K562 (cell line): ENCODE results near the gene CLEC18C. TPM values are rescaled to one million over a fixed set of nuclear protein-coding genes. Genes with fewer than 3 reads are reported as not detected.
"Not testable (repeated sequence)": the region's sequence is repeated elsewhere in the genome, so short reads cannot be mapped to it uniquely, and the experiment has no call there.

Experiments
- ATAC-seq: fragments of 200-7000 bp; cut with Tn5 transposase; 3 replicates; pipeline ENCODE4 v1.9.1; 2020; ENCODE audit warnings: moderate library complexity
- Bru-seq: library from RNA; stranded (reverse); fragments of 400-500 nt; gene quantifications from one replicate; lab custom pipeline; 2021; lab: Mats Ljungman, UMichigan
- BruChase-seq, 2 experiments: library from RNA; stranded (reverse); fragments of 400-500 nt; gene quantifications; one replicate each; lab custom pipeline; 2021; lab: Mats Ljungman, UMichigan
- BruUV-seq: library from RNA; stranded (reverse); fragments of 400-500 nt; replicated peaks from 2 replicates; lab custom pipeline; 2021; lab: Mats Ljungman, UMichigan
- CTCF ChIA-PET: fragments of 300-600 bp; formaldehyde crosslinking; extraction: SDS; loops from one replicate; lab custom pipeline; 2021; ENCODE audit warnings: low intra/inter-chr PET ratio; lab: Yijun Ruan, JAX
- POLR2A ChIA-PET: fragments of 300-600, 350-650 bp; sonication (Branson Sonifier 250); formaldehyde crosslinking; extraction: SDS; loops from one replicate; lab custom pipeline; 2021; ENCODE audit warnings: antibody characterized with exemption, inconsistent platforms; lab: Yijun Ruan, JAX
- DNase-seq, 4 experiments: peaks; one replicate each; pipeline versions ENCODE4 v3.0.0 to v3.0.0-alpha.2; 2011 to 2018; ENCODE audit warnings: low spot score in 3 of 4, mixed read lengths in 3 of 4; ENCODE audit errors: extremely low read depth in 1 of 4
- FAIRE-seq: peaks from 2 replicates; lab custom pipeline; 2011; peaks lifted over from hg19 to GRCh38; lab: Jason Lieb, UNC
- H2AFZ ChIP-seq: 2 replicates; pipeline ENCODE4 v1.6.0; 2011; ENCODE audit warnings: low read depth, low read length, control low read depth, inconsistent platforms
- H3K27ac ChIP-seq: fragments of 200-600 bp; 3 replicates; pipeline ENCODE4 v1.8.0; 2011; ENCODE audit warnings: low read depth, mild to moderate bottlenecking, control low read depth, inconsistent platforms, low read length, moderate library complexity, mixed read lengths; ENCODE audit errors: extremely low read depth
- H3K27me3 ChIP-seq, 2 experiments: fragments of 300-600 bp in 1 of 2; 2 replicates in 1 of 2; 3 replicates in 1 of 2; pipeline versions ENCODE4 v1.6.0 to v1.8.0; 2011; ENCODE audit warnings: inconsistent platforms in 2 of 2, low read length in 2 of 2, mild to moderate bottlenecking in 1 of 2, mixed read lengths in 1 of 2, moderate library complexity in 1 of 2; ENCODE audit not compliant: control insufficient read depth in 2 of 2, insufficient read depth in 2 of 2
- H3K36me3 ChIP-seq: fragments of 300-600 bp; 3 replicates; pipeline ENCODE4 v1.8.0; 2011; ENCODE audit warnings: mild to moderate bottlenecking, low read length, inconsistent platforms; ENCODE audit not compliant: control insufficient read depth, insufficient read depth
- H3K4me1 ChIP-seq, 2 experiments: fragments of 200-600 bp in 1 of 2; replicated peaks in 1 of 2; 2 replicates in 1 of 2; 3 replicates in 1 of 2; pipeline versions ENCODE4 v1.5.1 to v1.8.0; 2011; ENCODE audit warnings: inconsistent platforms in 2 of 2, low read length in 2 of 2, mild to moderate bottlenecking in 1 of 2, mixed read lengths in 1 of 2, moderate library complexity in 1 of 2; ENCODE audit not compliant: control insufficient read depth in 2 of 2, insufficient read depth in 2 of 2
- H3K4me2 ChIP-seq: 2 replicates; pipeline ENCODE4 v1.6.1; 2011; ENCODE audit warnings: low read length, control low read depth, inconsistent platforms, mixed read lengths; ENCODE audit not compliant: insufficient read depth
- H3K4me3 ChIP-seq: fragments of 200-600 bp; sonication (generic), shearing (Covaris generic); 2 replicates; pipeline ENCODE4 v1.5.1; 2016; ENCODE audit warnings: control low read depth, inconsistent platforms
- H3K79me2 ChIP-seq: fragments of 200-600 bp; 3 replicates; pipeline ENCODE4 v1.8.0; 2011; ENCODE audit warnings: low read length, inconsistent platforms; ENCODE audit not compliant: control insufficient read depth, insufficient read depth
- H3K9ac ChIP-seq, 2 experiments: 2 replicates each; pipeline versions ENCODE4 v1.6.0 to v1.6.1; 2011; ENCODE audit warnings: low read depth in 2 of 2, low read length in 2 of 2, control low read depth in 1 of 2, inconsistent platforms in 1 of 2, mild to moderate bottlenecking in 1 of 2, mixed read lengths in 1 of 2; ENCODE audit not compliant: insufficient read depth in 1 of 2
- H3K9me1 ChIP-seq: one replicate; pipeline ENCODE4 v1.6.0; 2011; ENCODE audit warnings: inconsistent platforms, mild to moderate bottlenecking, low read length, moderate library complexity; ENCODE audit not compliant: control insufficient read depth, insufficient read depth
- H3K9me3 ChIP-seq: replicated peaks from 2 replicates; pipeline ENCODE4 v1.5.1; 2011; ENCODE audit warnings: low read depth, low read length, inconsistent platforms; ENCODE audit not compliant: control insufficient read depth, insufficient read depth
- H4K20me1 ChIP-seq: replicated peaks from 2 replicates; pipeline ENCODE4 v1.6.1; 2011; ENCODE audit warnings: low read length, inconsistent platforms, mixed read lengths; ENCODE audit not compliant: control insufficient read depth, insufficient read depth
- WGBS: fragments of 100-300 bp; shearing (Covaris generic); methylation state at CpG from one replicate; pipeline ENCODE4 v1.1.6; 2016; ENCODE audit warnings: low coverage, mixed read lengths; ENCODE audit not compliant: insufficient coverage; ENCODE audit errors: missing lambda C conversion rate; 5-methylcytosine and 5-hydroxymethylcytosine counted together
- in situ Hi-C: fragments of 300-500 bp; cut with MboI; formaldehyde crosslinking; loops from 4 replicates; pipeline ENCODE4 v1.15.0; 2018; ENCODE audit warnings: inconsistent platforms, mixed read lengths
- intact Hi-C: fragments of 100-400 bp; cut with micrococcal nuclease; formaldehyde crosslinking; loops from 2 replicates; pipeline ENCODE4 v1.14.2; 2022
- long read RNA-seq, 3 experiments: library from polyadenylated mRNA in 2 of 3; library from RNA in 1 of 3; unstranded in 2 of 3; stranded (forward) in 1 of 3; transcript quantifications; one replicate each; pipeline ENCODE4 v2.0.0, GENCODE V29; 2019 to 2022
- polyA minus RNA-seq, 3 experiments: library from RNA; depleted of rRNA, polyadenylated mRNA; stranded (reverse); fragments of >200 nt; gene quantifications; 2 replicates each; pipeline ENCODE4 v1.2.3, GENCODE V29; 2011
- polyA plus RNA-seq, 8 experiments: library from polyadenylated mRNA; depleted of rRNA in 4 of 8; stranded (reverse) in 5 of 8; unstranded in 3 of 8; fragments of >200 nt; fragmentation: Nextera tagmentation in 2 of 8; fragmentation: Illumina TruSeq in 1 of 8; extraction: Ambion mirVana in 2 of 8; extraction: Trizol in 1 of 8; gene quantifications; 2 replicates each; pipeline versions ENCODE4 v1.2.1 to v1.2.3, GENCODE V29; 2011 to 2014; ENCODE audit warnings: inconsistent platforms in 1 of 8, missing spikeins in 1 of 8
- total RNA-seq, 7 experiments: library from RNA; depleted of rRNA in 6 of 7; stranded (reverse); fragments of >200 nt in 6 of 7; fragmentation: Illumina TruSeq in 2 of 7; extraction: Trizol in 2 of 7; gene quantifications; 2 replicates each; pipeline versions ENCODE4 v1.2.1 to v1.2.3, GENCODE V29; 2011 to 2021; ENCODE audit warnings: low replicate concordance in 1 of 7

The CLEC18C gene
- 6.2 and 13.1 TPM in 2 replicates for total RNA-seq (2011; cell fraction: chromatin; rRNA removed; ENCODE audit: low replicate concordance)
- total RNA-seq (2011; cell fraction: nucleolus; rRNA removed) = 11.7 TPM in 2 replicates
- total RNA-seq (2011; cell fraction: nucleoplasm; rRNA removed) = 5.7 and 6.2 TPM in 2 replicates
- 1.0 and 1.3 TPM in 2 replicates for total RNA-seq (2014; rRNA removed)
- total RNA-seq (2014; rRNA removed; fragmentation: Illumina TruSeq; extraction: Trizol) = 0.15 TPM in 1 of 2 replicates, not detected in the other
- total RNA-seq (2015; rRNA removed; fragmentation: Illumina TruSeq; extraction: Trizol) = 0.54 and 0.90 TPM in 2 replicates
- total RNA-seq (2021) = 0.62 and 0.89 TPM in 2 replicates
- 0.35 and 1.1 TPM in 2 replicates for polyA plus RNA-seq (2011; rRNA removed)
- 0.24 TPM in 2 replicates for polyA plus RNA-seq (2011; cell fraction: cytosol; rRNA removed)
- 10.8 and 12.1 TPM in 2 replicates for polyA plus RNA-seq (2011; cell fraction: nucleus; rRNA removed)
- 0.39 and 0.89 TPM in 2 replicates for polyA plus RNA-seq (2012)
- 0.06 and 0.11 TPM in 2 replicates for polyA plus RNA-seq (2014; fragmentation: Illumina TruSeq; extraction: Trizol)
- not detected for polyA plus RNA-seq (2014; fragmentation: Nextera tagmentation; extraction: Ambion mirVana)
- polyA plus RNA-seq (2014; rRNA removed) = 0.38 and 0.60 TPM in 2 replicates
- 0.99 and 1.0 TPM in 2 replicates for polyA minus RNA-seq (2011; rRNA and poly(A)+ RNA removed)
- 0.95 and 2.3 TPM in 2 replicates for polyA minus RNA-seq (2011; cell fraction: cytosol; rRNA and poly(A)+ RNA removed)
- 6.7 and 8.3 TPM in 2 replicates for polyA minus RNA-seq (2011; cell fraction: nucleus; rRNA and poly(A)+ RNA removed)
- Bru-seq, nascent RNA = percentile 18 among the genes with signal in this experiment
- percentile 22 among the genes with signal in this experiment for BruChase-seq, experiment 1, labeled RNA remaining after a 2-hour chase
- BruChase-seq, experiment 2, labeled RNA remaining after a 6-hour chase = percentile 25 among the genes with signal in this experiment
- long read RNA-seq, experiment 1 = 0 reads
- long read RNA-seq, experiment 2 = 0 reads
- long read RNA-seq, experiment 3 = 0 reads

GRCh38 chr16:70173212-70173837 is at the start of gene CLEC18C:
Gene CLEC18C (plus strand): TSS chr16:70173787. CDS start chr16:70174279, 492 bp downstream.
- H3K27me3 ChIP-seq, H3K27ac ChIP-seq, H3K9me1 ChIP-seq, H3K9me3 ChIP-seq, intact Hi-C loops, DNase-seq, H3K4me3 ChIP-seq, H3K36me3 ChIP-seq, BruUV-seq, FAIRE-seq, ATAC-seq, CTCF ChIA-PET, H2AFZ ChIP-seq, H4K20me1 ChIP-seq, in situ Hi-C loops, H3K4me2 ChIP-seq, H3K9ac ChIP-seq, H3K4me1 ChIP-seq, POLR2A ChIA-PET, H3K79me2 ChIP-seq: not testable (repeated sequence)
- 11% methylated on average over 12 of the region's 21 CpGs for WGBS

GRCh38 chr16:70123822-70124221 is 49.8 kb upstream of the CLEC18C start:
- 85% methylated on average over 14 of the region's 14 CpGs for WGBS
- H3K9ac ChIP-seq, FAIRE-seq, H3K27ac ChIP-seq, H3K9me1 ChIP-seq, H3K4me2 ChIP-seq, in situ Hi-C loops, H3K9me3 ChIP-seq, ATAC-seq, DNase-seq, H4K20me1 ChIP-seq, POLR2A ChIA-PET, H3K79me2 ChIP-seq, CTCF ChIA-PET, BruUV-seq, H3K27me3 ChIP-seq, H3K4me1 ChIP-seq, H2AFZ ChIP-seq, H3K4me3 ChIP-seq, intact Hi-C loops: not testable (repeated sequence)
- H3K36me3 ChIP-seq = peaks cover 48% of the 10 kb centered on the region; the same call in 2 of the 3 replicates

- intact Hi-C loops = not testable (repeated sequence)
Measured at GRCh38 chr16:70126226-70126625, 47.4 kb upstream of the CLEC18C start.

More at GRCh38 chr16:70126226-70126625, 47.4 kb upstream of the CLEC18C start:
- H3K4me3 ChIP-seq, H3K9me3 ChIP-seq, ATAC-seq, H2AFZ ChIP-seq, H4K20me1 ChIP-seq, H3K9me1 ChIP-seq, POLR2A ChIA-PET, BruUV-seq, H3K79me2 ChIP-seq, H3K27me3 ChIP-seq, H3K9ac ChIP-seq, H3K4me1 ChIP-seq, FAIRE-seq, in situ Hi-C loops, H3K4me2 ChIP-seq, H3K27ac ChIP-seq, DNase-seq, CTCF ChIA-PET: not testable (repeated sequence)
- H3K36me3 ChIP-seq = peaks cover 67% of the 10 kb centered on the region; the same call in 2 of the 3 replicates
- WGBS = 93% methylated on average over 11 of the region's 11 CpGs
